HCT116 (cell line): ENCODE measurements around the gene TMEM184A. TPM values are rescaled to one million over a fixed set of nuclear protein-coding genes. Genes with fewer than 3 reads are reported as not detected.

Source experiments
- ATAC-seq: fragments of 200-7000 bp; cut with Tn5 transposase; 2 replicates; pipeline ENCODE4 v1.9.1; 2020; ENCODE audit warnings: mild to moderate bottlenecking, moderate library complexity
- BruUV-seq: library from RNA; stranded (reverse); fragments of 400-500 nt; replicated peaks from 2 replicates; lab custom pipeline; 2021; lab: Mats Ljungman, UMichigan
- CTCF ChIA-PET: fragments of 300-600 bp; sonication (Branson Sonifier 250); formaldehyde crosslinking; loops from one replicate; lab custom pipeline; 2021; ENCODE audit warnings: antibody characterized with exemption; lab: Charles Lee
- POLR2A ChIA-PET: fragments of 300-600, 350-600 bp; sonication (Branson Sonifier 250); formaldehyde crosslinking; loops from one replicate; lab custom pipeline; 2021; ENCODE audit warnings: antibody characterized with exemption; lab: Charles Lee
- RAD21 ChIA-PET, 2 experiments: fragments of 300-600 bp; sonication (Branson Sonifier 250); formaldehyde crosslinking; loops; one replicate each; lab custom pipeline; 2023; ENCODE audit warnings: low total read pairs in 2 of 2; ENCODE audit not compliant: uncharacterized antibody in 2 of 2, unreplicated experiment in 2 of 2, low non-redundant PET in 1 of 2; lab: Charles Lee
- DNase-seq: peaks from one replicate; pipeline ENCODE4 v3.0.0-alpha.2; 2010; ENCODE audit warnings: low read depth, low spot score
- H2AFZ ChIP-seq: fragments of 200-600 bp; shearing (Covaris generic), sonication (generic); 2 replicates; pipeline ENCODE4 v1.6.1; 2017; ENCODE audit warnings: low read depth, mixed run types, mixed read lengths, antibody characterized with exemption, low read length; ENCODE audit not compliant: poor library complexity, severe bottlenecking
- H3K27ac ChIP-seq: 2 replicates; pipeline ENCODE4 v1.5.1; 2012; ENCODE audit warnings: low read depth, low read length
- H3K27me3 ChIP-seq: fragments of 200-600 bp; sonication (generic); 2 replicates; pipeline ENCODE4 v1.6.1; 2016; ENCODE audit warnings: mixed run types, low read length, mixed read lengths; ENCODE audit not compliant: insufficient read depth
- H3K36me3 ChIP-seq, 2 experiments: fragments of 200-500 bp in 1 of 2; fragments of 200-600 bp in 1 of 2; sonication (Bioruptor generic) in 1 of 2; sonication (generic) in 1 of 2; 2 replicates each; pipeline versions ENCODE4 v1.5.1 to v1.6.1; 2014 to 2016; ENCODE audit warnings: low read length in 2 of 2, inconsistent platforms in 1 of 2, mixed read lengths in 1 of 2, mixed run types in 1 of 2; ENCODE audit not compliant: insufficient read depth in 2 of 2, control insufficient read depth in 1 of 2
- H3K4me1 ChIP-seq, 2 experiments: fragments of 200-600 bp in 1 of 2; sonication (generic) in 1 of 2; 2 replicates each; pipeline versions ENCODE4 v1.5.1 to v1.6.1; 2012 to 2017; ENCODE audit warnings: low read length in 2 of 2, inconsistent platforms in 1 of 2, mild to moderate bottlenecking in 1 of 2, mixed read lengths in 1 of 2, mixed run types in 1 of 2, moderate library complexity in 1 of 2; ENCODE audit not compliant: insufficient read depth in 2 of 2, control insufficient read depth in 1 of 2
- H3K4me2 ChIP-seq: fragments of 200-600 bp; sonication (generic); 2 replicates; pipeline ENCODE4 v1.6.1; 2017; ENCODE audit warnings: mixed run types, low read length, mixed read lengths
- H3K4me3 ChIP-seq, 2 experiments: fragments of 200-600 bp in 1 of 2; sonication (generic) in 1 of 2; replicated peaks in 1 of 2; 2 replicates each; pipeline ENCODE4 v1.5.1; 2011 to 2016; ENCODE audit warnings: low read length in 2 of 2, control low read depth in 1 of 2, low read depth in 1 of 2, mild to moderate bottlenecking in 1 of 2, mixed read lengths in 1 of 2, mixed run types in 1 of 2
- H3K79me2 ChIP-seq: fragments of 200-600 bp; sonication (generic); 2 replicates; pipeline ENCODE4 v1.6.1; 2017; ENCODE audit warnings: mild to moderate bottlenecking, mixed run types, low read length, moderate library complexity, mixed read lengths; ENCODE audit not compliant: insufficient read depth
- H3K9ac ChIP-seq: fragments of 200-600 bp; sonication (generic); 2 replicates; pipeline ENCODE4 v1.6.1; 2016; ENCODE audit warnings: low read length, mixed read lengths
- H3K9me2 ChIP-seq: fragments of 200-600 bp; sonication (generic), shearing (Covaris generic); 2 replicates; pipeline ENCODE4 v1.6.1; 2017; ENCODE audit warnings: mixed run types, mild to moderate bottlenecking, moderate library complexity; ENCODE audit not compliant: insufficient read depth
- H3K9me3 ChIP-seq, 2 experiments: fragments of 200-500 bp in 1 of 2; fragments of 200-600 bp in 1 of 2; sonication (Bioruptor generic) in 1 of 2; sonication (generic) in 1 of 2; 2 replicates each; pipeline ENCODE4 v1.6.1; 2014 to 2017; ENCODE audit warnings: low read length in 2 of 2, mixed read lengths in 2 of 2, inconsistent platforms in 1 of 2, low read depth in 1 of 2, mild to moderate bottlenecking in 1 of 2, mixed run types in 1 of 2, moderate library complexity in 1 of 2; ENCODE audit not compliant: control insufficient read depth in 1 of 2, insufficient read depth in 1 of 2
- H4K20me1 ChIP-seq: fragments of 200-600 bp; sonication (generic), shearing (Covaris generic); 2 replicates; pipeline ENCODE4 v1.6.1; 2017; ENCODE audit warnings: mixed run types, mild to moderate bottlenecking, moderate library complexity; ENCODE audit not compliant: insufficient read depth
- EGR1 ChIP-seq: IDR thresholded peaks from 2 replicates; pipeline ENCODE4 v1.6.1; 2012; ENCODE audit warnings: low read depth
- EZH2phosphoT487 ChIP-seq: fragments of 200-600 bp; IDR thresholded peaks from 2 replicates; pipeline ENCODE4 v1.6.1; 2018; ENCODE audit warnings: antibody characterized with exemption, borderline replicate concordance
- FOSL1 ChIP-seq: IDR thresholded peaks from 2 replicates; pipeline ENCODE4 v1.6.1; 2012; ENCODE audit warnings: low read depth
- JUND ChIP-seq: IDR thresholded peaks from 2 replicates; pipeline ENCODE4 v1.6.1; 2012
- POLR2AphosphoS5 ChIP-seq: IDR thresholded peaks from 2 replicates; pipeline ENCODE4 v1.6.1; 2011; ENCODE audit warnings: mild to moderate bottlenecking, low read depth, low read length, moderate library complexity
- RAD21 ChIP-seq: IDR thresholded peaks from 2 replicates; pipeline ENCODE4 v1.6.1; 2012; ENCODE audit warnings: low read depth, mild to moderate bottlenecking
- intact Hi-C: fragments of 100-400 bp; cut with micrococcal nuclease; formaldehyde crosslinking; loops from 2 replicates; pipeline ENCODE4 v1.10.0; 2022
- total RNA-seq: library from RNA; stranded (reverse); gene quantifications from one replicate; pipeline ENCODE4 v1.2.1, GENCODE V29; 2021; ENCODE audit not compliant: unreplicated experiment
- TF ChIP-seq, protein P1 (sequence below): IDR thresholded peaks from 2 replicates; pipeline ENCODE4 v1.6.1; 2012

TMEM184A gene
- total RNA-seq, 1 experiment from 2014 or later, result 34.8 TPM

DNA sequence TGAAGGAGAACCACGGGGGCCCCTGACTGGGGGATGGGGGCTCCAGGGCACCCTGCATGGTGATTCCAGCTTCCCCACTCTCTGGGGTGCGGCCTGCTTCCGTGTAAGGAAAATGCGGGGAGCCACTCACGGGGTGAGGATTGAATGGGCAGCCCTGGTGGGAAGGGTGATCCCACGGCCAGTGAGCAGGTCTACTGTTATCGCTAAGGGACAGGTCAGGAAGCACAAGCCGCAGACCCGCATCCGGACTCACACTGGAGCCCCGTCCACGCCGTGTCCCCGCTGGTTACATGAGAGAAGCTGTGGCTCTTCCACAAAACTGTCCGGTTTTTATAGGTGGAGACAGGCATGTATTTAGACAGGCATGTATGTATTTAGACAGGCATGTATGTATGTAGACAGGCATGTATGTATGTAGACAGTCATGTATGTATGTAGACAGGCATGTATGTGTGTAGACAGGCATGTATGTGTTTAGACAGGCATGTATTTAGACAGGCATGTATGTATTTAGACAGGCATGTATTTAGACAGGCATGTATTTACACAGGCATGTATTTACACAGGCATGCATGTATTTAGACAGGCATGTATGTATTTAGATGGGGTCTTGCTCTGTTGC, 8.1 kb upstream of the TMEM184A start (continued):
- no peak for TF ChIP-seq EGR1

DNA sequence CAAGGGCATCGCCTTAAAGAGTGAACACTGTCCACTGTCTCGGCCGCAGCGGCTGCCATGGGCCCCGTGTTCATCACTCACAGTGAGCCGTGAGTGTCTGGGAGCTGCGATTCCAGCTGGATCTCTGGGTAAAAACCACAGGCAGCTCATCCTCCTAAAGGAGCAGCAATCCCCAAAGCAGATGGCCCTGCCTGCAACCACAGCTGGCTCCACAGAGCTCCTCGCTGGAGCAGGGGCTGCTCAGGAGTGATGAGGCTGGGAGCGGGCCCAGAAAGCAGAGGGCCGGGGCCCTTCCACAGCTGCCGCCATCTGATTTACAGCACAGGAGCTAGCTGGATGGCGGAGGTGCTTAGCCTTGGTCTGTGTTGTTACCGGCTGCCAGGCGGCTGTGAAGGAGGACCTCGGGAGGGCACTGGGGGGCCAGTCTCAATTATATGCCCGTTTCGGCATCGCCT, 6.6 kb upstream of the TMEM184A start:
- no peak overlapping the region for H2AFZ ChIP-seq
- TF ChIP-seq FOSL1 (no peak), RAD21 (no peak), POLR2AphosphoS5 (no peak), JUND (no peak), EZH2phosphoT487 (no peak)
- peaks cover 12% of the 10 kb centered on the region for H3K79me2 ChIP-seq
- no peaks in the 10 kb centered on the region for H3K9me3 ChIP-seq
- no peaks in the 10 kb centered on the region for H3K36me3 ChIP-seq
- H3K9me2 ChIP-seq, result no peaks in the 10 kb centered on the region
- H3K4me3 ChIP-seq, result no peak overlapping the region
- CTCF ChIA-PET, result no interaction called here
- BruUV-seq, result no TSS peak
- POLR2A ChIA-PET, result no interaction called here
- no peak for ATAC-seq
- DNase-seq, result no peak
- no peak overlapping the region for H3K4me2 ChIP-seq
- intact Hi-C loops, result no loop called here
- RAD21 ChIA-PET, result no interaction called here
- H3K4me1 ChIP-seq, result peaks cover 44 to 68% of the 10 kb centered on the region in 2 experiments
- H3K9ac ChIP-seq, result no peak overlapping the region
- no peaks in the 10 kb centered on the region for H4K20me1 ChIP-seq
- H3K27me3 ChIP-seq, result no peaks in the 10 kb centered on the region
- H3K27ac ChIP-seq, result no peak overlapping the region

DNA sequence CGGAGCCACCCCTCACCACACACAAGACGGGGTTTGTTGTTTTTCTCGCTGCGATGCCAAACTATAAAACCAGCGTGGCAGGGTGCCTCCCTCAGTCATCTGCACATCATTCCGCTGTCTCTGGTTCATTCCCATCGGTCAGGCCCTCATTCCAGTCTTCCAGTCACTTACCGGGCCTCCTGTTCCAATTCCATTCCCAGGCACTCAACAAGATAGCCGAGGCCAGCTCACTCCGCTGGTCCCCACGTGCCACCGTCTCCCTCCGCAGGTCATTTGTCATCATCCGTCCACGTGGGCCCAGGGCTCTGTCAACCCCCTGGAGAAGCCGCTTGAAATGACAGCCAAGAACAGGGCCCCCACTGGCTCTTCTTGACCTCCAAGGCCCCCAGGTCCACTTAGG, 6.1 kb upstream of the TMEM184A start:
- Histone ChIP-seq H3K9ac (no peak overlapping the region), H3K4me1 (peaks cover 40 to 65% of the 10 kb centered on the region in 2 experiments), H3K36me3 (no peaks in the 10 kb centered on the region), H3K4me2 (no peak overlapping the region), H3K9me3 (no peaks in the 10 kb centered on the region), H4K20me1 (no peaks in the 10 kb centered on the region), H2AFZ (no peak overlapping the region), H3K79me2 (peaks cover 7% of the 10 kb centered on the region; the same call in 1 of the 2 replicates), H3K27ac (no peak overlapping the region), H3K27me3 (no peaks in the 10 kb centered on the region), H3K9me2 (no peaks in the 10 kb centered on the region), H3K4me3 (no peak overlapping the region)
- RAD21 ChIA-PET, result no interaction called here
- DNase-seq (no peak), ATAC-seq (no peak)
- intact Hi-C loops, result no loop called here
- TF ChIP-seq, protein P1, sequence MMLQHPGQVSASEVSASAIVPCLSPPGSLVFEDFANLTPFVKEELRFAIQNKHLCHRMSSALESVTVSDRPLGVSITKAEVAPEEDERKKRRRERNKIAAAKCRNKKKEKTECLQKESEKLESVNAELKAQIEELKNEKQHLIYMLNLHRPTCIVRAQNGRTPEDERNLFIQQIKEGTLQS, result no peak
- POLR2A ChIA-PET, result no interaction called here
- CTCF ChIA-PET, result no interaction called here
- BruUV-seq, result no TSS peak
